Trophoblast cell (in vitro differentiated cells and primary cell): Measurements from ENCODE around the gene ZNF197.

Experiments
- DNase-seq, 2 donors: peaks; one replicate each; pipeline ENCODE4 v3.0.0-alpha.2; 2016
- H2AFZ ChIP-seq: 2 replicates; pipeline ENCODE4 v1.6.1; 2013; ENCODE audit warnings: low read length, moderate library complexity, mild to moderate bottlenecking; ENCODE audit not compliant: insufficient read depth, poor library complexity
- H2AK5ac ChIP-seq: 2 replicates; pipeline ENCODE4 v1.6.1; 2013; ENCODE audit warnings: mild to moderate bottlenecking, low read length
- H2BK120ac ChIP-seq: 2 replicates; pipeline ENCODE4 v1.6.1; 2013; ENCODE audit warnings: low read length, mild to moderate bottlenecking, moderate library complexity; ENCODE audit not compliant: insufficient read depth, poor library complexity
- H2BK12ac ChIP-seq: 2 replicates; pipeline ENCODE4 v1.6.1; 2013; ENCODE audit warnings: mild to moderate bottlenecking, low read length, moderate library complexity
- H2BK5ac ChIP-seq: 2 replicates; pipeline ENCODE4 v1.6.1; 2013; ENCODE audit warnings: low read length, low read depth, moderate library complexity, mild to moderate bottlenecking; ENCODE audit not compliant: poor library complexity
- H3K14ac ChIP-seq: 2 replicates; pipeline ENCODE4 v1.6.1; 2013; ENCODE audit warnings: mild to moderate bottlenecking, low read length
- H3K18ac ChIP-seq: 2 replicates; pipeline ENCODE4 v1.6.1; 2013; ENCODE audit warnings: mild to moderate bottlenecking, low read length
- H3K23ac ChIP-seq: 2 replicates; pipeline ENCODE4 v1.6.1; 2013; ENCODE audit warnings: low read length
- H3K27ac ChIP-seq: 2 replicates; pipeline ENCODE4 v1.5.1; 2013; ENCODE audit warnings: low read depth, mild to moderate bottlenecking, inconsistent platforms, low read length, moderate library complexity
- H3K27me3 ChIP-seq: 2 replicates; pipeline ENCODE4 v1.6.1; 2013; ENCODE audit warnings: inconsistent platforms, mild to moderate bottlenecking, low read length, moderate library complexity; ENCODE audit not compliant: insufficient read depth
- H3K36me3 ChIP-seq, 2 experiments: 1 replicate in 1 of 2; 2 replicates in 1 of 2; pipeline ENCODE4 v1.6.1; 2013; ENCODE audit warnings: low read length in 2 of 2, mild to moderate bottlenecking in 2 of 2, moderate library complexity in 1 of 2; ENCODE audit not compliant: insufficient read depth in 2 of 2, control insufficient read depth in 1 of 2
- H3K4ac ChIP-seq: 2 replicates; pipeline ENCODE4 v1.6.1; 2013; ENCODE audit warnings: low read depth, mild to moderate bottlenecking, low read length, moderate library complexity
- H3K4me1 ChIP-seq, 2 experiments: 1 replicate in 1 of 2; 2 replicates in 1 of 2; pipeline ENCODE4 v1.6.1; 2013; ENCODE audit warnings: low read length in 2 of 2, mild to moderate bottlenecking in 2 of 2, moderate library complexity in 1 of 2; ENCODE audit not compliant: insufficient read depth in 2 of 2, control insufficient read depth in 1 of 2
- H3K4me2 ChIP-seq: 2 replicates; pipeline ENCODE4 v1.6.1; 2013; ENCODE audit warnings: inconsistent platforms, mild to moderate bottlenecking, low read length, moderate library complexity
- H3K4me3 ChIP-seq: 2 replicates; pipeline ENCODE4 v1.5.1; 2013; ENCODE audit warnings: mild to moderate bottlenecking, low read depth, low read length, inconsistent platforms
- H3K79me1 ChIP-seq: one replicate; pipeline ENCODE4 v1.6.1; 2013; ENCODE audit warnings: low read length
- H3K79me2 ChIP-seq: 2 replicates; pipeline ENCODE4 v1.6.1; 2013; ENCODE audit warnings: low read length, mild to moderate bottlenecking; ENCODE audit not compliant: control insufficient read depth, insufficient read depth, poor library complexity
- H3K9ac ChIP-seq: 2 replicates; pipeline ENCODE4 v1.6.1; 2013; ENCODE audit warnings: mild to moderate bottlenecking, low read length
- H3K9me3 ChIP-seq: 2 replicates; pipeline ENCODE4 v1.6.1; 2013; ENCODE audit warnings: low read depth, mild to moderate bottlenecking, control low read depth, inconsistent platforms, low read length; ENCODE audit not compliant: insufficient read depth
- H4K12ac ChIP-seq: 2 replicates; pipeline ENCODE4 v1.6.1; 2013; ENCODE audit warnings: low read depth, mild to moderate bottlenecking, low read length, moderate library complexity
- H4K8ac ChIP-seq: 2 replicates; pipeline ENCODE4 v1.6.1; 2013; ENCODE audit warnings: low read depth, mild to moderate bottlenecking, low read length, moderate library complexity
- H4K91ac ChIP-seq: one replicate; pipeline ENCODE4 v1.6.1; 2013; ENCODE audit warnings: low read depth, mild to moderate bottlenecking, low read length, moderate library complexity
- WGBS: extraction: QIAGEN DNeasy Blood & Tissue Kit; methylation state at CpG from one replicate; pipeline ENCODE4 v1.1.7; 2013; ENCODE audit warnings: missing lambda C conversion rate; ENCODE audit not compliant: insufficient read length, insufficient coverage; ENCODE audit errors: extremely low coverage; 5-methylcytosine and 5-hydroxymethylcytosine counted together

The ZNF197 gene

DNA sequence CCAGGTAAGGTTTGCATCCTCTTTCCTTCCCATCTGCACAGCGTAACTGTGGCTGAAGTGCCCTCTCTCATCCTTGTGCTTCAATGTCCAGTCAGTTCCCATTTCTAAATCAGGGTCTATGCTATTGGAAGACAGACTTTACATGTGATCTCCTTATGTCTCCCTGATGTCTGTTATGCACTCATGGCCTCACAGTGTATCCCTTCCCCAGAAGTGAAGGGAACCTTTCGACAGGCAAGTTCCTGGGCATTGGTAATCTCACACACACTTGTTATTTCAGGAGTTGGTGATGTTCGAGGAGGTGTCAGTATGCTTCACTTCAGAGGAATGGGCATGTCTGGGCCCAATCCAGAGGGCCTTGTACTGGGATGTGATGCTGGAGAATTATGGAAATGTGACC, 7.4 kb downstream of the ZNF197 start:
- no peak overlapping the region for H4K8ac ChIP-seq
- no peaks in the 10 kb centered on the region for H3K4me1 ChIP-seq
- no peak overlapping the region for H3K23ac ChIP-seq
- no peak overlapping the region for H3K4ac ChIP-seq
- no peak overlapping the region for H2BK5ac ChIP-seq
- no peaks in the 10 kb centered on the region for H3K9me3 ChIP-seq
- WGBS, result no CpG with 5 or more reads among the region's 3 CpGs
- no peaks in the 10 kb centered on the region for H3K79me1 ChIP-seq
- H3K36me3 ChIP-seq, result peaks cover 18 to 21% of the 10 kb centered on the region in 2 experiments
- no peak overlapping the region for H3K14ac ChIP-seq
- H4K12ac ChIP-seq, result no peak overlapping the region
- H3K79me2 ChIP-seq, result no peaks in the 10 kb centered on the region
- no peaks in the 10 kb centered on the region for H3K27me3 ChIP-seq
- H3K4me2 ChIP-seq, result no peak overlapping the region
- no peak overlapping the region for H3K4me3 ChIP-seq
- H3K27ac ChIP-seq, result no peak overlapping the region
- H2BK12ac ChIP-seq, result no peak overlapping the region
- no peak overlapping the region for H4K91ac ChIP-seq
- no peak overlapping the region for H2AK5ac ChIP-seq
- H3K9ac ChIP-seq, result no peak overlapping the region
- H2AFZ ChIP-seq, result no peak overlapping the region
- no peak overlapping the region for H2BK120ac ChIP-seq
- DNase-seq, result no peak
- H3K18ac ChIP-seq, result no peak overlapping the region

DNA sequence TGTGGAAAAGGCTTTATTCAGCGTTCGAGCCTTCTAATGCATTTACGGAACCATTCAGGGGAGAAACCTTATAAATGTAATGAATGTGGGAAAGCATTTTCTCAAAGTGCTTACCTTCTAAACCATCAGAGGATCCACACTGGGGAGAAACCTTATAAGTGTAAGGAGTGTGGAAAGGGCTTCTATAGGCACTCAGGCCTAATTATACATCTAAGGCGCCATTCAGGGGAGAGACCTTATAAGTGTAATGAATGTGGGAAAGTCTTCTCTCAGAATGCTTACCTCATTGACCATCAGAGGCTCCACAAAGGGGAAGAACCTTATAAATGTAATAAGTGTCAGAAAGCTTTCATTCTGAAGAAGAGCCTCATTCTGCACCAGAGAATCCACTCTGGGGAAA, 17.5 kb downstream of the ZNF197 start:
- Histone ChIP-seq H3K79me2 (no peaks in the 10 kb centered on the region), H2BK12ac (no peak overlapping the region), H3K79me1 (no peaks in the 10 kb centered on the region), H4K8ac (no peak overlapping the region), H3K4me3 (no peak overlapping the region), H2AK5ac (no peak overlapping the region), H2AFZ (no peak overlapping the region), H3K14ac (no peak overlapping the region), H3K27me3 (peaks cover 3% of the 10 kb centered on the region), H3K4me1 (no peaks in the 10 kb centered on the region), H3K9ac (no peak overlapping the region), H3K9me3 (no peaks in the 10 kb centered on the region), H3K27ac (no peak overlapping the region), H4K12ac (no peak overlapping the region), H3K4ac (no peak overlapping the region), H3K4me2 (no peak overlapping the region), H2BK5ac (no peak overlapping the region), H3K18ac (no peak overlapping the region), H3K36me3 (peaks cover 6 to 25% of the 10 kb centered on the region in 2 experiments), H3K23ac (no peak overlapping the region), H2BK120ac (no peak overlapping the region), H4K91ac (no peak overlapping the region)
- no CpG with 5 or more reads among the region's 4 CpGs for WGBS
- no peak for DNase-seq

DNA sequence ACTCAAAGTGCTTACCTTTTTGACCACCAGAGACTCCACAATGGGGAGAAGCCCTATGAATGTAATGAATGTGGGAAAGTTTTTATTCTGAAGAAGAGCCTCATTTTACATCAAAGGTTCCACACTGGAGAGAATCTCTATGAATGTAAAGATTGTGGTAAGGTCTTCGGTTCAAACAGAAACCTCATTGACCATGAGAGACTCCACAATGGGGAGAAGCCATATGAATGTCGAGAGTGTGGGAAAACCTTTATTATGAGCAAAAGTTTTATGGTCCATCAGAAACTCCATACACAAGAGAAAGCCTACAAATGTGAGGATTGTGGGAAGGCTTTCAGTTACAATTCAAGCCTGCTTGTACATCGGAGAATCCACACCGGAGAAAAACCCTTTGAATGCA, 18.2 kb downstream of the ZNF197 start:
- Histone ChIP-seq H3K18ac (no peak overlapping the region), H4K8ac (no peak overlapping the region), H3K27ac (no peak overlapping the region), H3K4me3 (no peak overlapping the region), H3K4ac (no peak overlapping the region), H4K12ac (no peak overlapping the region), H4K91ac (no peak overlapping the region), H3K27me3 (peaks cover 3% of the 10 kb centered on the region), H2BK5ac (no peak overlapping the region), H3K14ac (no peak overlapping the region), H3K23ac (no peak overlapping the region), H3K4me2 (no peak overlapping the region), H3K79me1 (no peaks in the 10 kb centered on the region), H2AK5ac (no peak overlapping the region), H2AFZ (no peak overlapping the region), H3K9me3 (no peaks in the 10 kb centered on the region), H3K4me1 (no peaks in the 10 kb centered on the region), H2BK120ac (no peak overlapping the region), H3K79me2 (no peaks in the 10 kb centered on the region), H3K36me3 (peaks cover 6 to 25% of the 10 kb centered on the region in 2 experiments), H2BK12ac (no peak overlapping the region), H3K9ac (no peak overlapping the region)
- WGBS, result no CpG with 5 or more reads among the region's 4 CpGs
- DNase-seq, result no peak

DNA sequence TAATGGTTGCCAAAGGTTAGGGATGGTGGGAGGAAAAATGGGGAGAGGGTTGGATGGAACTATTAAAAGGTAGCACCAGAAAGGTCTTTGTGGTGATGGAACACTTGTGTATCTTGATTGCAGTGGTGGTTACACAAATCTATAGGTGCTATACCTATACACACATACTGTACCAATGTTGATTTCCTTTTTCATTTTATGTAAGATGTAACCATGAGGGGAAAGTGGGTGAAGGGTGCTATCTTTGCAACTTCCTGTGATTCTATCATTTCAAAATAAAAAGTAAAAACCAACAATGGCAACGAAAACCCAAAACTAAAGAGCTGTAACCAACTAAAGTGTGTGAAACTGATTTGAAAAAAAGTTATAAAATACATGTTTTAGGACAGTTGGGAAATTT, 22.9 kb downstream of the ZNF197 start:
- H4K12ac ChIP-seq, result no peak overlapping the region
- H2BK5ac ChIP-seq, result no peak overlapping the region
- WGBS, result no CpG with 5 or more reads among the region's 1 CpG
- no peak for DNase-seq
- H2AK5ac ChIP-seq, result no peak overlapping the region
- H4K91ac ChIP-seq, result no peak overlapping the region
- H3K23ac ChIP-seq, result no peak overlapping the region
- H3K27ac ChIP-seq, result no peak overlapping the region
- no peaks in the 10 kb centered on the region for H3K4me1 ChIP-seq
- peaks cover 4% of the 10 kb centered on the region for H3K79me2 ChIP-seq
- no peak overlapping the region for H3K4me2 ChIP-seq
- no peak overlapping the region for H2AFZ ChIP-seq
- no peaks in the 10 kb centered on the region for H3K9me3 ChIP-seq
- H3K27me3 ChIP-seq, result peaks cover 3% of the 10 kb centered on the region
- H3K36me3 ChIP-seq, result peaks cover 8 to 27% of the 10 kb centered on the region in 2 experiments
- H3K14ac ChIP-seq, result no peak overlapping the region
- peaks cover 2% of the 10 kb centered on the region for H3K79me1 ChIP-seq
- no peak overlapping the region for H3K18ac ChIP-seq
- H3K9ac ChIP-seq, result no peak overlapping the region
- H2BK120ac ChIP-seq, result no peak overlapping the region
- no peak overlapping the region for H3K4ac ChIP-seq
- H4K8ac ChIP-seq, result no peak overlapping the region
- H3K4me3 ChIP-seq, result no peak overlapping the region
- H2BK12ac ChIP-seq, result no peak overlapping the region
